Peyer's patch (tissue), 4 donors: ENCODE data around the gene KCNMA1.

Experiments
- POLR2A ChIP-seq, 2 donors: fragments of 450-650 bp; IDR thresholded peaks; one replicate each; pipeline ENCODE4 v1.5.1; 2017; ENCODE audit warnings: antibody characterized with exemption in 2 of 2, mild to moderate bottlenecking in 2 of 2, moderate library complexity in 2 of 2
- TF ChIP-seq, protein P1 (sequence below), 6 experiments: fragments of 450-650 bp in 4 of 6; fragments of 200-600 bp in 2 of 6; sonication (generic) in 1 of 6; IDR thresholded peaks; one replicate each; pipeline ENCODE4 v1.5.1; 2017 to 2019; ENCODE audit warnings: antibody characterized with exemption in 6 of 6, mild to moderate bottlenecking in 3 of 6, moderate library complexity in 1 of 6

GRCh38 chr10:77604941-77605351 lies 32.7 kb downstream of the KCNMA1 start:
- TF ChIP-seq, protein P1, sequence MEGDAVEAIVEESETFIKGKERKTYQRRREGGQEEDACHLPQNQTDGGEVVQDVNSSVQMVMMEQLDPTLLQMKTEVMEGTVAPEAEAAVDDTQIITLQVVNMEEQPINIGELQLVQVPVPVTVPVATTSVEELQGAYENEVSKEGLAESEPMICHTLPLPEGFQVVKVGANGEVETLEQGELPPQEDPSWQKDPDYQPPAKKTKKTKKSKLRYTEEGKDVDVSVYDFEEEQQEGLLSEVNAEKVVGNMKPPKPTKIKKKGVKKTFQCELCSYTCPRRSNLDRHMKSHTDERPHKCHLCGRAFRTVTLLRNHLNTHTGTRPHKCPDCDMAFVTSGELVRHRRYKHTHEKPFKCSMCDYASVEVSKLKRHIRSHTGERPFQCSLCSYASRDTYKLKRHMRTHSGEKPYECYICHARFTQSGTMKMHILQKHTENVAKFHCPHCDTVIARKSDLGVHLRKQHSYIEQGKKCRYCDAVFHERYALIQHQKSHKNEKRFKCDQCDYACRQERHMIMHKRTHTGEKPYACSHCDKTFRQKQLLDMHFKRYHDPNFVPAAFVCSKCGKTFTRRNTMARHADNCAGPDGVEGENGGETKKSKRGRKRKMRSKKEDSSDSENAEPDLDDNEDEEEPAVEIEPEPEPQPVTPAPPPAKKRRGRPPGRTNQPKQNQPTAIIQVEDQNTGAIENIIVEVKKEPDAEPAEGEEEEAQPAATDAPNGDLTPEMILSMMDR (IDR thresholded peaks at IDR 0.05) = peak in 1 of 6 experiments; percentile 4
- TF ChIP-seq POLR2A (IDR thresholded peaks at IDR 0.05) = no peak
